GM18951 (cell line): ENCODE data around the gene TAF10.

Experiments
- POLR2A ChIP-seq: IDR thresholded peaks from 4 replicates; pipeline ENCODE4 v1.6.1; 2011; ENCODE audit warnings: mild to moderate bottlenecking; ENCODE audit not compliant: insufficient read length, insufficient read depth; ENCODE audit errors: extremely low read depth
- in situ Hi-C: fragments of 300-500 bp; cut with MboI; formaldehyde crosslinking; loops from one replicate; pipeline ENCODE4 v1.12.0; 2022; ENCODE audit warnings: low sequenced_read_pairs, mixed read lengths, inconsistent platforms; ENCODE audit not compliant: unreplicated experiment

TAF10 gene

DNA sequence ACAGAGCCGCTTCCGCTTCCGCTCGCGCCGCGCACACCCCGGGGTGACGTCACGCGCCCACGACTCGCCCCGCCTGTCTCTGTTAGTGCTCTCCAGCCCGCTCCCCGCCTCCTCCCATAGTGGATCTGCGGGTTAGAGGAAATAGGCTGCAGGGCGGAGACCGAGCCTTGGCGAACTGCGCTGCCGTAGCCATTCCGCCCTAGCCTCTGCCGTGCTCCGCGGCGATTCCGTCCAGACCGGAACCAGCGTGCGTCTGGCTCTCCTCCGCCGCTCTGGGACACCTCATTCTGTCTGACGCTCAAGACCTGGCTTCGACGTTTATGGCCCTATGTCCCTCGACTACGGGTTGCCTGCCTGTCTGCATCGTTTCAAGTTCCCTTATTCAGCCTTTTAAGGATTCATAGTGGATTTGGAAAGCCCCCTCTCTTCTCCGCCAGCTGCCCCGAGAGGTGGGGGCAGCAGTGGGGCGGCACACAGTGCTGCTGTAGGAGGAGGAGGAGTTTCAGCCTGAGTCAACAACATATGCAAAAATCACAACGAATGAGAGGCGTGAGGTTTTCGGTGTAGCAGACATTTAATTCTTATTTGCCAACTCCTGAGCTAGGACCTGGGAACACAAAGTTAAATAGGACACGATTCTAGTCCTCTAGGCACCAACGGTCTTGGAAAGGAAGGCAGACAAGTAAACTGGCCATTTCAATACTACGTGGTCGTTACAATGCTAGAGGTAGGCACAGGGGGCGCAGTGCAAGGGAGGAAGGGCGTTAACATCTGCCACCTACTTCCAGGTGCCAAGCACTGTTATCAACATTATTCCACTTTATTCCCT, at the start of gene TAF10:
Gene TAF10, minus strand, starts transcription at position 4 of the 829 bp plus-strand sequence. CDS start 27 bp downstream, outside the sequence.
- in situ Hi-C loops = no loop called here

DNA sequence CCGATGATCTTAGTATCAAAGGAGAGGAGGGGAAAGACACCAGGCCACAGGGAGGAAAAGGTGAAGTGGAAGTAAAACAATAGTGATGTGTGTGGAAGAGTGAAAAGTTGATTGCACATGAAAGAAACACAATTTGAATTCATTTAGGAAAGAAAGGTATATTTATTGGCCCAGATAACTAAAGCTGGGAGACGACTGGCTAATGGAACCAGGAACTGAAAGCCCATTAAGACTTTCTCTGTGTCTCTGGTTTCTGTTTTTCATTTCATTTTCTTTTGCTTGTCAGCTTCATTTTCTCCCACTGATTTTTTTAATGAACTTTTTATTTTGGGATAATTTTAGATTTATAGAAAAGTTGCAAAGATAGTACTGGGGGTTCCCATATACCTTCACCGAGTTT, 48.7 kb upstream of the TAF10 start:
- in situ Hi-C loops = no loop called here
- TF ChIP-seq POLR2A = no peak

More for the DNA sequence above, at the start of gene TAF10:
- TF ChIP-seq POLR2A = peak; percentile 91

DNA sequence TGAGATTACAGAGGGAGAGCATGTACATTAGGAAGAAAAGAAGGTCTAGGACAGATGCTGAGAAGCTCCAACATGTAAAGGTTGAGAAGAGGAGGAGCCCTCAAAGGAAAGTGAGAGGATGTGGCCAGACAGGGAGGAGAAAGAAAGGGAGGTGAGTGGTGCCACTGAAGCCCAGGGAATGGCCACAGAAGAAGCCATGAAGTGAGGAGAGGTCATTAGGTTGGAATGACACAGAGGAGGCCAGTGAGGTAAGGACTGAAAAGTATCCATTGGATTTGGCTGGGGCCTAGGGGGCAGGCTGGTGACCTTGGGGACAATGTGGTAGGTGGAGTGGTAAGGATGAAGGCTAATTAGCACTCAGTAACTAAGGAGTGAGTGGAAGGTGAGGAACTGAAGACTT, 46.6 kb upstream of the TAF10 start:
- TF ChIP-seq POLR2A = no peak
- in situ Hi-C loops = no loop called here

DNA sequence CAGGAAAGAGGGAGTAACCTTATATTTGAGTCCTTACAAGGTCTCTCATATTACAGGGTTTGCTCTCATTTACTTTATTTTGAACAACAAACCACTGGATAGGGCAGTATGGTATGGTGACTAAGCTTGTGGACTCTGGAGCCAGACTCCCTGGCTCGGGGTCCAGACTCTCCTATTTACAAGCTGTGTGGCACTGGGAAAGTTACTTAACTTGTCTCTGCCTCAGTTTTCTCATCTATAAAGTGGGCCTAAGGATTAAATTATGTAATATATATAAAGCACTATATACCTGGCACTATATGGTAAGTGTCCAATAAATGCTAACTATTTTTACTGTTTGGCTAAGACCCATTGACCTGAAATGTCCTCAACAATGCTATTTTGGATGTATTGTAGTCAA, 45.3 kb upstream of the TAF10 start:
- TF ChIP-seq POLR2A = no peak
- in situ Hi-C loops = no loop called here

DNA sequence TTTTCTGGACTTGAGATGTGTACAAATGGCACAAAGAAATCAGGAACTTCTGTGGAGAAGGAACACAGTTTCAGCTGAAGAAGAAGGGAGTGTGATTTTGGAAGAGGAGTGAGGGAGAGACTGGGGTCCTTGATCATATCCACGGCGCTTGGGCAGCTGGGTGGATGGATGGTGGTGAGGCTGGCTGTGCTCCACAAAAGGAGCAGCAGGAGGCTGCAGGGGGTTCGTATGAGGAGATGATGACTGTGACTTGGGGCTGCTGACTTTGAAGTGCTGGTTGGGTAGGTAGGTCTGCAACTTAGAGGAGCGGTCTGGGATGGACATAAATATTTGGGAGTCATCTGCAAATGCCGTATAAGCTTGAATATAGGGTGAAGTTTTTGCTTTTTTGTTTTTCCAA, 44.9 kb upstream of the TAF10 start:
- no peak for TF ChIP-seq POLR2A
- in situ Hi-C loops = no loop called here

DNA sequence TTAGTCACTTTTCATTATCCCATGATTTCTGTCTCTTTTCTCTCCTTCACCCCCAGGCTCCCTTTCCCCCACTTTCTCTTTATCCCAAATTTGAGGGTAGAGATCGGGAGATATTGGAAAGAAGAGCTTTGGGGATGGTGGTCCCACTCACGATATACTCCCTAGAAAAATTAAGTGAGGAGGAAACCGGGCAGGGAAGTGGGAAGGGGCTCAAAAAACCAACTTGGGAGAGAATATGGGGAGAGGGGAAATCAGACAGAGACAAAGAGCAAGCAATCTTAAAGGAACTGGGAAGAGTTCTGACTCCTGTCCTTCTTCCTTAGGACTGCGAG, 44.5 kb upstream of the TAF10 start:
- in situ Hi-C loops = no loop called here
- no peak for TF ChIP-seq POLR2A

DNA sequence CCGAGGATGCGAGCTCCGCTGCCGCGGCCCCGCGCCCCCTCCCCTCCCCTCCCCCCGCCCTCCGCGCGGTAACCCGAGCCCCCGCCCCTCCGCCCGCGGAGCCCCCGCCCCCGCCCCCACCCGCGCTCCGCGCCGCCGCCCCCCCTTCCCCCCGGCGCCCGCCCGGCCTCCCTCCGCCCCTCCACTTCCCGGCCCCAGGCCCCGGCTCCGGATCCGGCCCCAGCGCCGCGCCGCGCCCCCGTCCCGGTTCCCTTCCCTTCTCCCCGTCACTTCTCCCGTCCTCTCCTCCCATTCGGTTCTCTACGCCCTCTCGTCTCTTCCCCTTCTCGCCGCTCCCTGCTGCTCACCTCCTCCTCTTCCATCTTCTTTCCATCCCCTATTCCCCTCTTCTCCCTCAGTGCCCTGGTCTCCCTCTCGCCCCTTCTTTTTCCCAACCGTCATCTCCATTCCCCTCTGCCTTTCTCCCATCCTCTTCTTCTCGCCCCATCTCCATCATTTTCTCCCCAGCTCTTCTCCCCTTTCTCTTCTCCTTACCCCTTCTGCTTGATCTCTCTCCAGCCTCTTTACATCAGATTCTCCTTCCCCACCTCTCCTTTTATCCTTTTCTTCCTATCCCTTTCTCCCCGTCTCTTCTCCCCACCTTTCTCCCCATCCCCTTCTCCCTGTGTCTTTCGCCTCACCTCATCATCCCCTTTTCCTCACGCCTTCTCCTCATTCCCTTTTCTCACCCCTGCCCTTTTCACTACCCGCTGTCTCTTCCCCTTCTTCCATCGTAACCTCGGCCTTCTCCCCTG, 44.0 kb upstream of the TAF10 start, which contains the start of gene DCHS1:
Gene DCHS1, minus strand, starts transcription at position 20 of the 794 bp plus-strand sequence. CDS start 14,196 bp downstream, outside the sequence.
- in situ Hi-C loops = no loop called here
- no peak for TF ChIP-seq POLR2A

DNA sequence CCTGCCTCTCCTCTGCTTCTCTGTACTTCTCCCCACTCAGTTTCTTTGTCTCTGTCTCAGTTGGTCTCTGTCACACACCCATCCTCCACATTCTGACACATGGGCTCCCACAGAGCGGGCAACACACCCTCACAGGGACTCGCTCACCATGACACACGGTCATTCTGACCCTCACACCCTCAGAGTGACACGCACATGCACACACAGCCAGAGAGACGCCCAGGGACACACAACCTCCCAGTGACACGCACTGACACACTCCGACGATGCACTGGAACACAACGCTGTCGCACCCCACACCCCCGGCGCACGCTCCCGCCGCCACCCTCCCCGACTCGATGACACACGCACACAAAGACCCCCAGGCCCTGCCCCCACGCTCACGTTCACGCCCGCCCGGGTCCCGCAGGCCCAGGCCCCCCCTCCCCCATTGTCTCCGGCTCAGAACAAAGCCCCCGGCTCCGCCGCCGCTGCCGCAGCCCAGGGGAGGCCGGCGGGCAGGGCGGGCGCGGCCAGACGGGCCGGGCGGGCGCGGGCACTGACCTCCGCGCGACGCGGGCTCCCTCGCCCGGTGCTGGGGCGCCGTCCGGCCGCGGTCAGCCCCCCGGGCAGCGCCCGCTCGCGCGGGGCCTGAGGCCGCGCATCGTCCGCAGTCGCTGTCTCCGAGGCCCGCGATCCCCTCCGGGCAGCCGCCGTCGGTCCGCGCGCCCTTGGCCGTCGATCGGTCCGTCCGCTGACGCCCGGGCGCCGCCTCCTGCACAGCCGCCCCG, 43.2 kb upstream of the TAF10 start:
- in situ Hi-C loops = no loop called here
- TF ChIP-seq POLR2A = no peak

DNA sequence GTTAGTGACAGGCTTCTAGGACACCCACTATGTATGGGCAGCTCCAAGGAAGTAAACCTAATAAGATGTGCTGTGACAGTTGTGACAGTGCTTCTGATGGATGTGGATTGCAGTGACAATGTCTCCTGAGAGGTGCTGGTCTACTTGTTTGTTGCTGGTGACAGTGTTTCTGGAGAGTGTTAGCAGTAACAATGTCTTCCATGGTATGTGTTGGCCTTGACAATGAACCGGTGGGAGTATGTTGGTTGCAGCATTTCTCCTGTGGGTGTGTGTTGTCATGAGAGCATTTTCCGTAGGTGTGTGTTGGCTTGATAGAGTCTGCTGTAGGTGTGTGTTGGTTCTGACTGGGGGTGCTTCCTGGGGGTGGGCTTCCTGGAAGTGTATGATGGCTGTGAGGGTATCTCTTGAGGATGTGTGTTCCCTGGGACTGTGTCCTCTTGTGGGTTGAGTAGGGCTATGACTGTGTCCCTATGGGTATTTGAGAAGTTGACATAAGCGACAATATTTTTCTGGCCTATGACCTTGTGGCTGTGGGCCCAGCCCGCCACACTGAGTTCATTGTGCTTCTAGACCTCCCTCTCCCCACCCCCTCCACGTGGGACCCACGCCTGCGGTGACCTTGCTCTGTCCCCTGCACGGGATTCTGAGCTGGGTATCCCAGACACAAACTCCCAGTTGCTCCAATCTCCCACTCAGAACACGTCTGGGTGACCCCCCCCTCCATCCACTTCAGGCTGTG, 42.4 kb upstream of the TAF10 start:
- in situ Hi-C loops = no loop called here
- no peak for TF ChIP-seq POLR2A

DNA sequence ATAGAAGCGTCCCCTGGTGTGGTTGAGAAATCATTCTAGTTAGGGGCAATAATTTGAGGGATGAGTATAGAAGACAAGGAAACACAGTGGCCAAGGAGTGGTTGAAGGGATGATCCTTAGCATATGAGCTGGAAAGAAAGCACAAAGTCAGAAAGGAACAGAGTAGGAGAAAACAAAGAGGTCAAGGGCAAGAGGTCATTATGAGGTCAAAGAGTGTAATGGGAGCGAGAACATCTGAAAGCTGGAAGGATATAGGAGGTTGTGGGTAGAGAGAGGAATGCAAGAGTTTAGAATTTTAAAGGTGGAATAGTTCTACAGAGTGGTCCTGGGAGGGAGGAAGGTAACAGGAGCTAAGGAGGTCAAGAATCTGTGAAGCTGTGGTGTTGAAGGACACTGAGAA, 41.6 kb upstream of the TAF10 start:
- no peak for TF ChIP-seq POLR2A
- in situ Hi-C loops = no loop called here

DNA sequence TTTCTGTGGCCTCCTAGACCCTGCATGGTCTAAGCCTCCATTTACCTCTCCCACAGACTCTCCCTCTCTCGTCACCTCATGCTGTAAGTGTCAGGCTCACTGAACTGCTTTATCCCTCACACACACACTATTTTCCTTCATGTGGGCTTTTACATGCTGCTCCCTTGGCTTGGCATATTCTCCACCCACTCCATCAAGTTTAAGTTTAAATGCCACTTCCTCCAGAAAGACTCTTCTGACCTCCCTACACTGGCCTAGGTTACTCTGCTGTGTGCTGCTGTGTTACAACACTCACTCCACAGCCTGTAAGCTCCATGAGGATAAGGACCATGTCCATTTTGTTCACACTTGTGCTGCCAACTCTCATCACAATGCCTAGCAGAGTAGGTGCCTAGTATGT, 41.1 kb upstream of the TAF10 start:
- no peak for TF ChIP-seq POLR2A
- in situ Hi-C loops = no loop called here

DNA sequence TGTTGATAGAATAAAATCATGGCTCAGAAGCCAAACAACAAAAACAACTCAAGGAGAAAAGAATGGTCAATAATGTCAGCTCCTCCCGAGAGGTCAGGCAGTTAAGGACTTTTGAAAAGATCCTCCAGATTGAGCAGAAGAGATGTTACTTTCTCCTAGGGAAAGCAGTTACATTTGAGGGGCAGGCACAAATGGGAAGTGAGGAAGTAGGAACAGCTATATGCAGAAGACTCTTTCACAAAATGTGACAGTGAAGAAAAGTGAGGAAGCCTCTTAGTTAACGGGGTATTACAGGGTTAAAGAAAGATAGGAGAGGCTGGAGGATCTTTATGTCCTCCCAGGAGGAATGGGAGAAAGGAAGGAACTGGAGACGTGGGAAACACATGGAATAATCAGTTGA, 40.2 kb upstream of the TAF10 start:
- in situ Hi-C loops = no loop called here
- no peak for TF ChIP-seq POLR2A
